Astrocyte (in vitro differentiated cells and primary cell): ENCODE results near the gene RNF157. TPM values are rescaled to one million over a fixed set of nuclear protein-coding genes. Genes with fewer than 3 reads are reported as not detected.

Experiments
- DNase-seq: peaks from one replicate; pipeline ENCODE4 v3.0.0-alpha.2; 2010; ENCODE audit warnings: low read depth
- FAIRE-seq: peaks from 2 replicates; lab custom pipeline; 2011; peaks lifted over from hg19 to GRCh38; lab: Jason Lieb, UNC
- H2AFZ ChIP-seq: 2 replicates; pipeline ENCODE4 v1.6.0; 2012; ENCODE audit warnings: low read depth, low read length, inconsistent platforms
- H3K27ac ChIP-seq: 2 replicates; pipeline ENCODE4 v1.5.1; 2011; ENCODE audit warnings: low read depth, low read length, inconsistent platforms
- H3K27me3 ChIP-seq: 2 replicates; pipeline ENCODE4 v1.6.0; 2011; ENCODE audit warnings: low read length, inconsistent platforms; ENCODE audit not compliant: insufficient read depth
- H3K36me3 ChIP-seq: 2 replicates; pipeline ENCODE4 v1.5.1; 2011; ENCODE audit warnings: low read length, inconsistent platforms; ENCODE audit not compliant: insufficient read depth
- H3K4me1 ChIP-seq: 2 replicates; pipeline ENCODE4 v1.5.1; 2011; ENCODE audit warnings: low read length, inconsistent platforms; ENCODE audit not compliant: insufficient read depth
- H3K4me2 ChIP-seq: 2 replicates; pipeline ENCODE4 v1.6.0; 2012; ENCODE audit warnings: low read length, inconsistent platforms
- H3K4me3 ChIP-seq: 2 replicates; pipeline ENCODE4 v1.5.1; 2011; ENCODE audit warnings: low read depth, mild to moderate bottlenecking, low read length, inconsistent platforms; ENCODE audit not compliant: insufficient read depth
- H3K79me2 ChIP-seq: 2 replicates; pipeline ENCODE4 v1.6.0; 2012; ENCODE audit warnings: mild to moderate bottlenecking, low read length, inconsistent platforms; ENCODE audit not compliant: insufficient read depth
- H3K9ac ChIP-seq: 2 replicates; pipeline ENCODE4 v1.6.0; 2012; ENCODE audit warnings: mild to moderate bottlenecking, low read length, inconsistent platforms
- H3K9me3 ChIP-seq: 2 replicates; pipeline ENCODE4 v1.5.1; 2012; ENCODE audit warnings: low read depth, mild to moderate bottlenecking, low read length, inconsistent platforms; ENCODE audit not compliant: insufficient read depth
- H4K20me1 ChIP-seq: 2 replicates; pipeline ENCODE4 v1.6.0; 2012; ENCODE audit warnings: low read length, inconsistent platforms; ENCODE audit not compliant: insufficient read depth
- H3K27ac Mint-ChIP-seq: one replicate; pipeline ENCODE4 v1.8.0; 2021; ENCODE audit warnings: mild to moderate bottlenecking, mixed read lengths; ENCODE audit not compliant: unreplicated experiment
- H3K27me3 Mint-ChIP-seq: one replicate; pipeline ENCODE4 v1.8.0; 2021; ENCODE audit warnings: low read depth, mixed read lengths; ENCODE audit not compliant: unreplicated experiment
- H3K36me3 Mint-ChIP-seq: one replicate; pipeline ENCODE4 v1.8.0; 2021; ENCODE audit warnings: low read depth, mixed read lengths; ENCODE audit not compliant: unreplicated experiment
- H3K4me1 Mint-ChIP-seq: one replicate; pipeline ENCODE4 v1.8.0; 2021; ENCODE audit warnings: low read depth, mixed read lengths; ENCODE audit not compliant: unreplicated experiment
- H3K4me3 Mint-ChIP-seq: one replicate; pipeline ENCODE4 v1.8.0; 2021; ENCODE audit warnings: mild to moderate bottlenecking, moderate library complexity, mixed read lengths; ENCODE audit not compliant: unreplicated experiment
- H3K9me3 Mint-ChIP-seq: one replicate; pipeline ENCODE4 v1.8.0; 2021; ENCODE audit warnings: mild to moderate bottlenecking, mixed read lengths; ENCODE audit not compliant: unreplicated experiment
- EZH2 ChIP-seq: IDR thresholded peaks from 2 replicates; pipeline ENCODE4 v1.6.1; 2012; ENCODE audit warnings: mild to moderate bottlenecking, low read length, inconsistent platforms; ENCODE audit not compliant: insufficient read depth
- total RNA-seq: library from RNA; stranded (reverse); gene quantifications from 2 replicates; pipeline ENCODE4 v1.2.1, GENCODE V29; 2021
- TF ChIP-seq, protein P1 (sequence below): IDR thresholded peaks from 2 replicates; pipeline ENCODE4 v1.5.1; 2011; ENCODE audit warnings: low read depth, mild to moderate bottlenecking, inconsistent platforms, low read length, moderate library complexity; ENCODE audit not compliant: insufficient read depth

Gene RNF157
- total RNA-seq, 1 donor from 2014 or later: 1.4 TPM

DNA sequence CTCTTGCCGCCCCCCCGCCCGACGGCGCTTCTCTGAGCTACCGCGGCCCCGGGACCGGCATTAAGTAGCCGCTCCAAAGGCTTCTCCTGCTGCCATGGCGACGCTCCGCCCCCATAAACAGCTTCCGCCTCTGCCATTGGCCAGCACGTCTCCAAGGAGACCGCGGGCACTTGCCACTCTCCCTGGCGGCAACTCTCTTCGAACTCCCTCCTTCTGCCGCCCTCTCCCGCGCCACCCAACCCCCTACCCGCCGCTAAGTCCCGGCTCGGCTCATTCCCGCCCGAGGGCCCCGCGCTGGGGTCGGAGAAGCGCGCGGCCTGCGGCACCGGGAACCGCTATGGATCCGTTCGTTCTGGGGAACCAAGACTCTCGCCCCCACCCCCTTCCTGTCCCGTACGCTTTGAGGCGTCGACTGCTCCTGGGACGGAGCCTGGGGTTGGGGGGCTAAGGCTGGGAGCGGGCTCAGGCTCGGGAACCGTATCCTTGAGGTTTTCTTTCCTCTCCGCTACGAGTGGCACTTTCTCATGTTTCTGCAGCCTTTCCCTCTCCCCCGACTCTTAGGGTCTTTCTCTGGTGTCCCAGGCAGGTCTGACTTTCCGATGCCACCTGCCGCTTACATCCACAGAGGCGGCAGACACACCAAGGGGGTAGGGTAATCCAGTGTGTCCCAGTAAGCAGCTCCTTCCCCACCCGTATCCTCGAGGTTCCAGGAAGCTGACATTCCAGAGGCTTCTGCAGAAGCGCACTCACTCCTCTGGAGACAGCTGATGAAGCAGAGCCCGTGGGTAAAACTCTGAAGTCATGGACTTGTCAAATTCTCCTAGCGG, 98.9 kb downstream of the RNF157 start, which contains the start of gene FOXJ1:
TSS of gene FOXJ1 (minus strand) at position 34 of the 827 bp plus-strand sequence. CDS start 850 bp downstream, outside the sequence.
- H3K4me3 ChIP-seq: peak within 1 kb of the TSS; percentile 61
- H3K4me2 ChIP-seq: peak within 1 kb of the TSS; percentile 99
- Mint-ChIP-seq H3K36me3 (peaks cover 2% of the 10 kb centered on the region), H3K4me3 (peak within 1 kb of the TSS; percentile 80), H3K27ac (peak within 1 kb of the TSS; percentile 47), H3K4me1 (peaks cover 14% of the 10 kb centered on the region), H3K9me3 (no peaks in the 10 kb centered on the region), H3K27me3 (peaks cover 44% of the 10 kb centered on the region)
- peaks cover 53% of the 10 kb centered on the region for H3K27me3 ChIP-seq
- H3K9ac ChIP-seq: peak within 1 kb of the TSS; percentile 59
- H3K9me3 ChIP-seq: no peaks in the 10 kb centered on the region
- H3K79me2 ChIP-seq: no peaks in the 10 kb centered on the region
- no peaks in the 10 kb centered on the region for H3K36me3 ChIP-seq
- H3K27ac ChIP-seq: no peak within 1 kb of the TSS
- DNase-seq (peak; percentile 57), FAIRE-seq (no peak)
- TF ChIP-seq EZH2: no peak
- TF ChIP-seq, protein P1, sequence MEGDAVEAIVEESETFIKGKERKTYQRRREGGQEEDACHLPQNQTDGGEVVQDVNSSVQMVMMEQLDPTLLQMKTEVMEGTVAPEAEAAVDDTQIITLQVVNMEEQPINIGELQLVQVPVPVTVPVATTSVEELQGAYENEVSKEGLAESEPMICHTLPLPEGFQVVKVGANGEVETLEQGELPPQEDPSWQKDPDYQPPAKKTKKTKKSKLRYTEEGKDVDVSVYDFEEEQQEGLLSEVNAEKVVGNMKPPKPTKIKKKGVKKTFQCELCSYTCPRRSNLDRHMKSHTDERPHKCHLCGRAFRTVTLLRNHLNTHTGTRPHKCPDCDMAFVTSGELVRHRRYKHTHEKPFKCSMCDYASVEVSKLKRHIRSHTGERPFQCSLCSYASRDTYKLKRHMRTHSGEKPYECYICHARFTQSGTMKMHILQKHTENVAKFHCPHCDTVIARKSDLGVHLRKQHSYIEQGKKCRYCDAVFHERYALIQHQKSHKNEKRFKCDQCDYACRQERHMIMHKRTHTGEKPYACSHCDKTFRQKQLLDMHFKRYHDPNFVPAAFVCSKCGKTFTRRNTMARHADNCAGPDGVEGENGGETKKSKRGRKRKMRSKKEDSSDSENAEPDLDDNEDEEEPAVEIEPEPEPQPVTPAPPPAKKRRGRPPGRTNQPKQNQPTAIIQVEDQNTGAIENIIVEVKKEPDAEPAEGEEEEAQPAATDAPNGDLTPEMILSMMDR: no peak
- peaks cover 7% of the 10 kb centered on the region for H3K4me1 ChIP-seq
- no peaks in the 10 kb centered on the region for H4K20me1 ChIP-seq
- peak within 1 kb of the TSS; percentile 80 for H2AFZ ChIP-seq

DNA sequence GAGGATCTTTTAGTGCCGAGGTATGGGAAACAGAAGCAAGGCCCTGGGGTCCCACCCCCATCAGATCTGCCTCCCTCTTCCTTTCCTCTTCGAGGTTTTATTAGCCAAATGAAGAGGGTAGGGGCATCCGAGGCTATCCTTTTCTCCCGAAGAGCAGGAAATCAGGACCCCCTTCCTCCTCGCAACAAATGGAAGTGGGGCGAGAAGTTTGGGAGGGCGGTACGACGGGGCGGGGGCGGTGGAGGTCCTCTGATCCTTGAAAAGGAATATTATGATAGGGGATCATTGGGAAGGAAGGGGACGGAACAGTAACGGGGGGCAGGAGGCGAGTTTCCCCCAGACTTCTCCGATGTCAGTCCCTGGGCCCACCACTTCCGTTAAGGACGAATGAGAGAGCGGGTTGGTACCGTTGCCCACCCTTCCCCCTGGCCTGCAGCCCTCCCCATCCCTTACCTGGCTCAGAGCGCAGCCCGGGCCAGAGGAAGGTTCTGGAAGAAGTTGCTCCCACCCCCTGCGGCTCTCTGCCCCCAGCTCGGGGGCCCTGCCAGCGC, 99.6 kb downstream of the RNF157 start:
- H3K27me3 ChIP-seq: peaks cover 55% of the 10 kb centered on the region
- peaks cover 45% of the 10 kb centered on the region for H3K27me3 Mint-ChIP-seq
- H3K9me3 ChIP-seq: no peaks in the 10 kb centered on the region
- no peak overlapping the region for H3K27ac ChIP-seq
- FAIRE-seq (no peak), DNase-seq (no peak)
- no peak overlapping the region for H3K9ac ChIP-seq
- H3K4me1 ChIP-seq: peaks cover 7% of the 10 kb centered on the region
- no peaks in the 10 kb centered on the region for H3K9me3 Mint-ChIP-seq
- H3K36me3 Mint-ChIP-seq: peaks cover 2% of the 10 kb centered on the region
- H3K4me2 ChIP-seq: peak overlapping the region; percentile 99
- no peak overlapping the region for H2AFZ ChIP-seq
- no peak overlapping the region for H3K4me3 Mint-ChIP-seq
- H3K36me3 ChIP-seq: no peaks in the 10 kb centered on the region
- no peaks in the 10 kb centered on the region for H3K79me2 ChIP-seq
- peak; percentile 3 for TF ChIP-seq EZH2
- TF ChIP-seq, protein P1: no peak
- no peaks in the 10 kb centered on the region for H4K20me1 ChIP-seq
- peak overlapping the region; percentile 61 for H3K4me3 ChIP-seq
- H3K4me1 Mint-ChIP-seq: peaks cover 14% of the 10 kb centered on the region
- peak overlapping the region; percentile 47 for H3K27ac Mint-ChIP-seq
